Bronchial epithelial cell (primary cell): ENCODE results near the gene KIAA1217. TPM values are rescaled to one million over a fixed set of nuclear protein-coding genes. Genes with fewer than 3 reads are reported as not detected.
"Not testable (repeated sequence)": the region's sequence is repeated elsewhere in the genome, so short reads cannot be mapped to it uniquely, and the experiment has no call there.

Source experiments
- DNase-seq: peaks from one replicate; pipeline ENCODE4 v3.0.0-alpha.2; 2010; ENCODE audit warnings: low read depth
- FAIRE-seq: peaks from 2 replicates; lab custom pipeline; 2011; peaks lifted over from hg19 to GRCh38; lab: Jason Lieb, UNC
- H3K27me3 ChIP-seq: 2 replicates; pipeline ENCODE4 v1.5.1; 2011; ENCODE audit warnings: low read length; ENCODE audit not compliant: control insufficient read depth, insufficient read depth
- H3K36me3 ChIP-seq: 2 replicates; pipeline ENCODE4 v1.5.1; 2011; ENCODE audit warnings: low read length; ENCODE audit not compliant: control insufficient read depth, insufficient read depth
- H3K4me3 ChIP-seq: 2 replicates; pipeline ENCODE4 v1.5.1; 2011; ENCODE audit warnings: mild to moderate bottlenecking, low read depth, low read length, control low read depth
- total RNA-seq: library from RNA; depleted of rRNA; stranded (reverse); fragments of >200 nt; gene quantifications from 2 replicates; pipeline ENCODE4 v1.2.1, GENCODE V29; 2014
- TF ChIP-seq, protein P1 (sequence below): IDR thresholded peaks from 2 replicates; pipeline ENCODE4 v1.5.1; 2011; ENCODE audit warnings: mild to moderate bottlenecking, moderate library complexity, low read length, control low read depth, inconsistent platforms; ENCODE audit not compliant: insufficient read depth, severe bottlenecking

Gene KIAA1217
- total RNA-seq, 1 donor from 2014 or later = 3.4 TPM

DNA sequence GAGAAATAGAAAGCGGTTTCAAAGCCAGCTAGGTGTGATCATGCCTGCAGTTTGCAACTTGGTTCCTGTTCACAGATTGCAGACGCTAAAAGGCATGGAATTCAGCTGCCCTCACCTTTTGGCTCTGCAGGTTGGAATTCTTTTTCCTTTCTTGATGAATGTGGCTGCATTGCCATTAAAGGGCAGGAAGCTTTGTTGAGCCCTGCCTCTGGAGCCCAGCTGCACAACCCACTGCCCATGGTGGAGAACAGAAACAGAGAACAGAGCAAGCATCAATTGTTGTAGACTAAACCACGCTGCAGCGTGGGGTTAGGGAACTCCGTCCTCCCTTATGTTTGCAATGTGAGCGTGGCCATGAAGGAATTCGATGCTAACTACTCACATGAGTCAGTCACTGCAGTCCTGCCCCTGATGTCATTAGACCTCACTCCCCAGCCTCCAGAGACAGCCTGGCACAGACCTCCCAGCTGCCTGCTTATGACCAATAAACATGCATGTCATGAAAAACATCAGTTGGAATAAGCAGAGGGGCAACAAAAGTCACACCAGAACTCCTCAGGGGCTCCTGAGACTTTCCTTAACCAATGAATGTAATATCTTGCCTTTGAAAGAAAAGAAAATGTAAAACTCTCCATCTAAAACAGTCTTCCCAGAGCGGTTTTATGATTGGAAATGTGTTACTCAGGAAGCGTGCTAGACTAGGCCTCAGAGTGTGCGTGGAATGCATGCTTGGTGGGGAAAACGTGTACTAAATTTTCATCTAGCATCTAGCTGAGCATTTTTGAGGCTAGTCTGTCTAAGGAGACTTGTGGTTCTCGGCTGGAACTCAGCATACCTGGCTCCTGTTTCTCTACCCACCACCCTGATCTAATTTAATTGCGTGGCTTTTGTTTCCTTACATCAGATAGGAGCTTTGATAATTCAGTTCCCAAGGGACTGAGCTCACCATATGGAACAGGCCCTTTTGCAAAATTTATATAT is 232.2 kb downstream of the KIAA1217 start:
- H3K27me3 ChIP-seq = no peaks in the 10 kb centered on the region
- TF ChIP-seq, protein P1, sequence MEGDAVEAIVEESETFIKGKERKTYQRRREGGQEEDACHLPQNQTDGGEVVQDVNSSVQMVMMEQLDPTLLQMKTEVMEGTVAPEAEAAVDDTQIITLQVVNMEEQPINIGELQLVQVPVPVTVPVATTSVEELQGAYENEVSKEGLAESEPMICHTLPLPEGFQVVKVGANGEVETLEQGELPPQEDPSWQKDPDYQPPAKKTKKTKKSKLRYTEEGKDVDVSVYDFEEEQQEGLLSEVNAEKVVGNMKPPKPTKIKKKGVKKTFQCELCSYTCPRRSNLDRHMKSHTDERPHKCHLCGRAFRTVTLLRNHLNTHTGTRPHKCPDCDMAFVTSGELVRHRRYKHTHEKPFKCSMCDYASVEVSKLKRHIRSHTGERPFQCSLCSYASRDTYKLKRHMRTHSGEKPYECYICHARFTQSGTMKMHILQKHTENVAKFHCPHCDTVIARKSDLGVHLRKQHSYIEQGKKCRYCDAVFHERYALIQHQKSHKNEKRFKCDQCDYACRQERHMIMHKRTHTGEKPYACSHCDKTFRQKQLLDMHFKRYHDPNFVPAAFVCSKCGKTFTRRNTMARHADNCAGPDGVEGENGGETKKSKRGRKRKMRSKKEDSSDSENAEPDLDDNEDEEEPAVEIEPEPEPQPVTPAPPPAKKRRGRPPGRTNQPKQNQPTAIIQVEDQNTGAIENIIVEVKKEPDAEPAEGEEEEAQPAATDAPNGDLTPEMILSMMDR = no peak
- H3K4me3 ChIP-seq = no peak overlapping the region
- DNase-seq = no peak
- FAIRE-seq = no peak
- H3K36me3 ChIP-seq = peaks cover 14% of the 10 kb centered on the region

DNA sequence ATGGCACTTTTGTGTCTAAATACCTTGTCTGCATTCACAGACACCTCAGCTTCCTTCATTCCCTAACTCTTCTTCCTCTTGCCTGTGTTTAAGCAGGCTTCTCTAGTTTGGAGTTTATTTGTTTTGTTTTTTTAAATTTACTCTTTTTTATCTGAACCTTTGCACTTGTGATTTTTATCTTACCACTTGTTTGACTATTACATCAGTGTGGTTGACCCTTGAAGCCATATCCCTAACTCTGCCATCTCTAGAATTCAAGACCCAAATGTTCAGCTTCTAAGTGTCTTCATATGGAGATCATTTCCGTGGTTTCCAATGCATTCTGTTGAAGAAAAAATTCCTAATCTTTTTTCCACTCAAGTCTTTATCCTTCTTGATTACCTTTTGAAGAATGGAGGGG is 233.3 kb downstream of the KIAA1217 start:
- DNase-seq (no peak), FAIRE-seq (no peak)
- no peaks in the 10 kb centered on the region for H3K27me3 ChIP-seq
- H3K4me3 ChIP-seq = no peak overlapping the region
- peaks cover 12% of the 10 kb centered on the region for H3K36me3 ChIP-seq
- TF ChIP-seq, protein P1 = no peak

DNA sequence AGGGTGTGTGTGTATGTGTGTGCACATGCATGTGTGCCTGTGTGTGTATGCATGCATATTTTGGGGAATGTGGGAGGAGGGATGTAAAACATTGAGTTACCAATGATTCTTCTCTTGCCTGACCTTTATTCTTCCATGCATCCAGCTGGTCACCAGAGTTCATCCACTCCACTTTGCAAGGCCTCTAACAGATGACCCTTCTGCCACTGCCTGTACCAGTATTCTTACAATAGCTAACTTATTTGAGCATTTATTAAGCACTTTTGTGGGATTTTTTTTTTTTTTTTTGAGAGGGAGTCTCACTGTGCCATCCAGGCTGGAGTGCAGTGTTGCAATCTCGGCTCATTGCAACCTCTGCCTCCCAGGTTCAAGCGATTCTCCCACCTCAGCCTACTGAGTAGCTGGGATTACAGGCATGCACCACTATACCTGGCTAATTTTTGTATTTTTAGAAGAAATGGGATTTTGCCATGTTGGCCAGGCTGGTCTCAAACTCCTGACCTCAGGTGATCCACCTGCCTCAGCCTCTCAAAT is 233.8 kb downstream of the KIAA1217 start:
- DNase-seq, H3K4me3 ChIP-seq, H3K27me3 ChIP-seq, FAIRE-seq: not testable (repeated sequence)
- peaks cover 12% of the 10 kb centered on the region for H3K36me3 ChIP-seq

DNA sequence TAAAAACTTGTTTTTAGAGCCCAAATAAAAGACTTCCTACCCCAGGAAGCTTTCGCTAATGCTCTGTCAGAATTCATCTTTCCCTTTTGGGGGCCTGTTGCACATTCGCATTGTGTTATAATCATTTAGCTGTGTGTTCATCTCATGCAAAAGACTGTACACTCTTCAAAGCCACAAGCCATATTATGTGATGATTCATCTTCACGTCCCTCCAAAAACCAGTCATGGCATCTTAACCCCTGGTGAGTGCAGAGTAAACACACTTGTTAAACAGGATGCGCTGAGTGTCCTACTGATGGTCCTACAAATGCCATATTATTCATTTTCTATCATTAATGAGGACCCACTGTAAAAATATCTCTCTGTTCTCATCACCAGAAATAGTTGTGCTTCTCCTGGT is 235.4 kb downstream of the KIAA1217 start:
- Histone ChIP-seq H3K36me3 (peaks cover 10% of the 10 kb centered on the region), H3K4me3 (no peak overlapping the region), H3K27me3 (no peaks in the 10 kb centered on the region)
- FAIRE-seq (no peak), DNase-seq (peak; percentile 70)
- TF ChIP-seq, protein P1 = no peak

DNA sequence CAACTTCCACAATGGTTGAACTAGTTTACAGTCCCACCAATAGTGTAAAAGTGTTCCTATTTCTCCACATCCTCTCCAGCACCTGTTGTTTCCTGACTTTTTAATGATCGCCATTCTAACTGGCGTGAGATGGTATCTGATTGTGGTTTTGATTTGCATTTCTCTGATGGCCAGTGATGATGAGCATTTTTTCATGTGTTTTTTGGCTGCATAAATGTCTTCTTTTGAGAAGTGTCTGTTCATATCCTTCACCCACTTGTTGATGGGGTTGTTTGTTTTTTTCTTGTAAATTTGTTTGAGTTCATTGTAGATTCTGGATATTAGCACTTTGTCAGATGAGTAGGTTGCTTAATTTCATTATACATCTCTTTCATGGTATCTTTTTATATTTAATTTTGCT is 237.0 kb downstream of the KIAA1217 start:
- not testable (repeated sequence) for H3K36me3 ChIP-seq, H3K27me3 ChIP-seq, H3K4me3 ChIP-seq, FAIRE-seq, DNase-seq

DNA sequence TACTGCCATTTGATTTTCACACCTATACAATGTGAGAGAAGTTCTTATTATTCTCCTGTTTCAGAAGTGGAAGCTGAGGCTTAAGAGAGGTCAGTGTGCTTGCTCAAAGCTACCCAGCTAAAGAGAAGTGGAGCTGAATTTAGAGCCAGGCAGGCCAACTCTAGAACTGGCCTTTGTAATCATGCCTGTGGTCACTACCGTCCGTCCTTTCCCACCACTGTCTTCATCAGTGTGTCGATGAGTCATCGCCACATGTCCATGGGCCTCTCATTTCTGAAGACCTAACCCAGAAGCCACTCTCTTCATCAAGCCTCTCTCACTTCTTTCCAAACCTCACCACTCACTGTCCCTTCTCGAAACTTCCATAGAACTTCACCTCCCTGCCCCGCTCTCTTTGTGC is 237.8 kb downstream of the KIAA1217 start:
- H3K36me3 ChIP-seq = peaks cover 7% of the 10 kb centered on the region
- H3K4me3 ChIP-seq = no peak overlapping the region
- no peaks in the 10 kb centered on the region for H3K27me3 ChIP-seq
- DNase-seq (no peak), FAIRE-seq (peak; percentile 77)
- TF ChIP-seq, protein P1 = no peak
